A673 (cell line): ENCODE measurements around the gene PLEK2.

Experiments used
- CTCF ChIP-seq: fragments of 300-800, 200-600 bp; sonication (generic); conservative IDR thresholded peaks from 2 replicates; pipeline ENCODE4 v1.5.1; 2017; ENCODE audit warnings: low read depth, mild to moderate bottlenecking, antibody characterized with exemption, low read length, moderate library complexity, mixed read lengths
- EZH2 ChIP-seq: fragments of 200-600 bp; sonication (generic); IDR thresholded peaks from 2 replicates; pipeline ENCODE4 v1.6.1; 2017; ENCODE audit warnings: borderline replicate concordance, low read depth, mild to moderate bottlenecking, mixed read lengths, antibody characterized with exemption, low read length; ENCODE audit not compliant: poor library complexity, severe bottlenecking

- no peak for TF ChIP-seq CTCF
- TF ChIP-seq EZH2, result no peak
These were observed 26.3 kb downstream of the PLEK2 start for GRCh38 chr14:67385618-67386017.
